ENCODE measurements around the gene LRRN3. TPM values are rescaled to one million over a fixed set of nuclear protein-coding genes. Genes with fewer than 3 reads are reported as not detected.

The LRRN3 gene
- not detected in 2 replicates for total RNA-seq

DNA sequence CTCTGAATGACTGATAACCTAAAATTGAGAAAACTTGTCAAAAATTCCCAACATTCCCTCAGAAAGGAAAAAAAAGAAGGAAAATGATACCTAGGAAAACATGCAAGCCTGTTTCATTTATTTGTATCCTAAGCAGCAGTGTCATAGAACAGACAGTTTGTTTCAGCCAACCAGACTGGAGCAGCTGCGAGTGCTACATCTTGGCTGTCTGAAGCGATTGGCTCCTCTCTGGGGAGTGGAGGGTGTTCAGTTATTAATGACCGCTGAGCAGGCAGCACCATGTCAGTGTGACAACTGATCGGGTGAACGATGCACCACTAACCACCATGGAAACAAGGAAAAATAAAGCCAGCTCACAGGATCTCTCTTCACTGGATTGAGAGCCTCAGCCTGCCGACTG is at the start of gene LRRN3:
LRRN3 (plus strand) TSS at position 282 of the 400 bp plus-strand sequence. CDS start 31,646 bp downstream, outside the sequence.

Data from dermis lymphatic vessel endothelial cell (primary cell).